Mesendoderm (in vitro differentiated cells): ENCODE data around the gene SEC24D.
A peak's percentile ranks its signal among the peaks of the same experiment; 100 is the strongest.

Experiments used
- DNase-seq: peaks from one replicate; pipeline ENCODE4 v3.0.0; 2013
- H2AK5ac ChIP-seq: 2 replicates; pipeline ENCODE4 v1.6.1; 2013; ENCODE audit warnings: low read length, inconsistent platforms
- H2BK120ac ChIP-seq: 2 replicates; pipeline ENCODE4 v1.6.1; 2013; ENCODE audit warnings: low read depth, mild to moderate bottlenecking, low read length, moderate library complexity, mixed read lengths
- H2BK15ac ChIP-seq: replicated peaks from 2 replicates; pipeline ENCODE4 v1.6.1; 2013; ENCODE audit warnings: low read depth, mild to moderate bottlenecking, moderate library complexity
- H2BK5ac ChIP-seq: 2 replicates; pipeline ENCODE4 v1.6.1; 2013; ENCODE audit warnings: low read length, inconsistent platforms
- H3K18ac ChIP-seq: 2 replicates; pipeline ENCODE4 v1.6.1; 2013; ENCODE audit warnings: mild to moderate bottlenecking, low read length, mixed read lengths
- H3K23ac ChIP-seq: one replicate; pipeline ENCODE4 v1.6.1; 2013; ENCODE audit warnings: low read length
- H3K27ac ChIP-seq: 2 replicates; pipeline ENCODE4 v1.5.1; 2013; ENCODE audit warnings: low read depth, mild to moderate bottlenecking, inconsistent platforms, low read length, moderate library complexity
- H3K27me3 ChIP-seq: 2 replicates; pipeline ENCODE4 v1.6.1; 2013; ENCODE audit warnings: low read length, control low read depth, mild to moderate bottlenecking, inconsistent platforms; ENCODE audit not compliant: insufficient read depth, poor library complexity
- H3K36me3 ChIP-seq: 2 replicates; pipeline ENCODE4 v1.6.1; 2013; ENCODE audit warnings: low read length, inconsistent platforms; ENCODE audit not compliant: control insufficient read depth, insufficient read depth
- H3K4ac ChIP-seq: one replicate; pipeline ENCODE4 v1.6.1; 2013; ENCODE audit warnings: low read depth, mild to moderate bottlenecking, low read length, moderate library complexity
- H3K4me1 ChIP-seq: 2 replicates; pipeline ENCODE4 v1.6.1; 2013; ENCODE audit warnings: low read depth, low read length, inconsistent platforms; ENCODE audit not compliant: control insufficient read depth
- H3K4me2 ChIP-seq: 2 replicates; pipeline ENCODE4 v1.6.1; 2013; ENCODE audit warnings: low read length
- H3K4me3 ChIP-seq: 2 replicates; pipeline ENCODE4 v1.5.1; 2013; ENCODE audit warnings: mild to moderate bottlenecking, low read length
- H3K56ac ChIP-seq: one replicate; pipeline ENCODE4 v1.6.1; 2013; ENCODE audit warnings: low read length
- H3K79me1 ChIP-seq: 2 replicates; pipeline ENCODE4 v1.6.1; 2013; ENCODE audit warnings: low read length, inconsistent platforms
- H3K79me2 ChIP-seq: 2 replicates; pipeline ENCODE4 v1.6.1; 2013; ENCODE audit warnings: mild to moderate bottlenecking, low read length; ENCODE audit not compliant: control insufficient read depth, insufficient read depth
- H3K9ac ChIP-seq: 2 replicates; pipeline ENCODE4 v1.6.1; 2013; ENCODE audit warnings: low read length, inconsistent platforms
- H4K5ac ChIP-seq: one replicate; pipeline ENCODE4 v1.6.1; 2013; ENCODE audit warnings: low read length
- H4K8ac ChIP-seq: one replicate; pipeline ENCODE4 v1.6.1; 2013; ENCODE audit warnings: low read depth, mild to moderate bottlenecking, control low read depth, low read length, moderate library complexity
- WGBS: extraction: QIAGEN DNeasy Blood & Tissue Kit; methylation state at CpG from one replicate; pipeline ENCODE4 v1.1.7; 2013; ENCODE audit warnings: low lambda C conversion rate, missing lambda C conversion rate; ENCODE audit not compliant: insufficient coverage; ENCODE audit errors: extremely low coverage; 5-methylcytosine and 5-hydroxymethylcytosine counted together

Gene SEC24D

GRCh38 chr4:118839221-118839927 is 3.4 kb upstream of the SEC24D start:
- no CpG with 5 or more reads among the region's 3 CpGs for WGBS

GRCh38 chr4:118837121-118837507 is 1.2 kb upstream of the SEC24D start:
- Histone ChIP-seq H2BK15ac (no peak overlapping the region), H3K56ac (peak overlapping the region; percentile 98), H3K18ac (no peak overlapping the region), H2BK120ac (no peak overlapping the region), H3K79me2 (peaks cover 9% of the 10 kb centered on the region), H3K27me3 (no peaks in the 10 kb centered on the region), H4K8ac (no peak overlapping the region), H3K4me2 (no peak overlapping the region), H2AK5ac (no peak overlapping the region), H3K4me1 (no peaks in the 10 kb centered on the region), H3K4ac (no peak overlapping the region), H3K36me3 (peaks cover 4% of the 10 kb centered on the region), H3K23ac (no peak overlapping the region), H3K4me3 (no peak overlapping the region), H3K9ac (peak overlapping the region; percentile 80), H3K27ac (no peak overlapping the region), H3K79me1 (peaks cover 4% of the 10 kb centered on the region), H4K5ac (no peak overlapping the region), H2BK5ac (no peak overlapping the region)
- WGBS: no CpG with 5 or more reads among the region's 4 CpGs
- no peak for DNase-seq

More at GRCh38 chr4:118839221-118839927, 3.4 kb upstream of the SEC24D start:
- Histone ChIP-seq H3K27me3 (no peaks in the 10 kb centered on the region), H3K23ac (no peak overlapping the region), H3K4me2 (no peak overlapping the region), H3K27ac (no peak overlapping the region), H3K36me3 (no peaks in the 10 kb centered on the region), H3K79me1 (no peaks in the 10 kb centered on the region), H2BK15ac (no peak overlapping the region), H3K4ac (no peak overlapping the region), H2BK120ac (no peak overlapping the region), H2BK5ac (no peak overlapping the region), H3K9ac (no peak overlapping the region), H4K5ac (no peak overlapping the region), H3K79me2 (no peaks in the 10 kb centered on the region), H3K18ac (no peak overlapping the region), H3K4me1 (no peaks in the 10 kb centered on the region), H2AK5ac (no peak overlapping the region), H3K4me3 (no peak overlapping the region), H3K56ac (no peak overlapping the region), H4K8ac (no peak overlapping the region)
- no peak for DNase-seq

- no peak overlapping the region for H2BK15ac ChIP-seq
- peak overlapping the region; percentile 80 for H3K9ac ChIP-seq
- no CpG with 5 or more reads among the region's 29 CpGs for WGBS
- H3K4me2 ChIP-seq: peak overlapping the region; percentile 57
- H3K4ac ChIP-seq: peak overlapping the region; percentile 78
- H3K4me1 ChIP-seq: no peaks in the 10 kb centered on the region
- no peak overlapping the region for H2BK120ac ChIP-seq
- H2BK5ac ChIP-seq: peak overlapping the region; percentile 21
- H4K5ac ChIP-seq: peak overlapping the region; percentile 61
- peaks cover 4% of the 10 kb centered on the region for H3K79me1 ChIP-seq
- H3K36me3 ChIP-seq: peaks cover 4% of the 10 kb centered on the region
- DNase-seq: peak; percentile 67
- H3K27me3 ChIP-seq: no peaks in the 10 kb centered on the region
- no peak overlapping the region for H2AK5ac ChIP-seq
- H3K56ac ChIP-seq: peak overlapping the region; percentile 98
- no peak overlapping the region for H4K8ac ChIP-seq
- no peak overlapping the region for H3K23ac ChIP-seq
- peak overlapping the region; percentile 0 for H3K27ac ChIP-seq
- peak overlapping the region; percentile 59 for H3K4me3 ChIP-seq
- H3K79me2 ChIP-seq: peaks cover 9% of the 10 kb centered on the region
- H3K18ac ChIP-seq: peak overlapping the region; percentile 54
Observed at GRCh38 chr4:118836301-118837120, 585 bp upstream of the SEC24D start.

GRCh38 chr4:118834960-118835569 is 861 bp downstream of the SEC24D start:
- Histone ChIP-seq H3K9ac (peak overlapping the region; percentile 84), H3K27me3 (no peaks in the 10 kb centered on the region), H4K5ac (no peak overlapping the region), H3K18ac (peak overlapping the region; percentile 82), H3K79me2 (peaks cover 11% of the 10 kb centered on the region), H3K4me3 (peak overlapping the region; percentile 85), H3K4me1 (no peaks in the 10 kb centered on the region), H3K56ac (peak overlapping the region; percentile 91), H3K27ac (peak overlapping the region; percentile 33), H3K23ac (no peak overlapping the region), H2BK120ac (no peak overlapping the region), H2AK5ac (no peak overlapping the region), H3K79me1 (peaks cover 6% of the 10 kb centered on the region), H4K8ac (no peak overlapping the region), H3K36me3 (peaks cover 5% of the 10 kb centered on the region), H2BK15ac (no peak overlapping the region), H3K4ac (no peak overlapping the region), H3K4me2 (peak overlapping the region; percentile 81), H2BK5ac (no peak overlapping the region)
- peak; percentile 96 for DNase-seq
- no CpG with 5 or more reads among the region's 13 CpGs for whole genome bisulfite sequencing

GRCh38 chr4:118834070-118834469 is 1.9 kb downstream of the SEC24D start:
- Histone ChIP-seq H3K23ac (no peak overlapping the region), H3K79me1 (peaks cover 6% of the 10 kb centered on the region), H2BK5ac (no peak overlapping the region), H3K79me2 (peaks cover 13% of the 10 kb centered on the region), H2BK15ac (no peak overlapping the region), H3K18ac (no peak overlapping the region), H4K8ac (no peak overlapping the region), H2BK120ac (no peak overlapping the region), H3K4me2 (no peak overlapping the region), H3K27me3 (no peaks in the 10 kb centered on the region), H3K4ac (no peak overlapping the region), H3K4me1 (no peaks in the 10 kb centered on the region), H2AK5ac (no peak overlapping the region), H3K56ac (no peak overlapping the region), H3K4me3 (no peak overlapping the region), H3K36me3 (peaks cover 6% of the 10 kb centered on the region), H4K5ac (no peak overlapping the region), H3K27ac (no peak overlapping the region), H3K9ac (no peak overlapping the region)
- WGBS: no CpG with 5 or more reads among the region's 4 CpGs
- DNase-seq: no peak
